Measurements from ENCODE around the gene APOC3. TPM values are rescaled to one million over a fixed set of nuclear protein-coding genes. Genes with fewer than 3 reads are reported as not detected.

Gene APOC3
- total RNA-seq, 1 donor from 2014 or later: not detected

- intact Hi-C loops (cut with micrococcal nuclease): no loop called here
- Mint-ChIP-seq H3K4me1 (ENCODE audit: low read depth) (peaks cover 13% of the 10 kb centered on the region), H3K4me3 (ENCODE audit: low read depth) (no peak overlapping the region), H3K27me3 (ENCODE audit: low read depth) (no peaks in the 10 kb centered on the region), H3K9me3 (no peaks in the 10 kb centered on the region), H3K27ac (no peak overlapping the region), H3K36me3 (ENCODE audit: low read depth) (peaks cover 10% of the 10 kb centered on the region)
- no peak for DNase-seq (ENCODE audit: low spot score)
Measured at GRCh38 chr11:116881143-116881542, 51.4 kb downstream of the APOC3 start.

- Mint-ChIP-seq H3K36me3 (ENCODE audit: low read depth) (peaks cover 10% of the 10 kb centered on the region), H3K4me1 (ENCODE audit: low read depth) (peaks cover 13% of the 10 kb centered on the region), H3K27me3 (ENCODE audit: low read depth) (no peaks in the 10 kb centered on the region), H3K4me3 (ENCODE audit: low read depth) (no peak overlapping the region), H3K27ac (no peak overlapping the region), H3K9me3 (no peaks in the 10 kb centered on the region)
- no peak for DNase-seq (ENCODE audit: low spot score)
- intact Hi-C loops (cut with micrococcal nuclease): no loop called here
Measured at GRCh38 chr11:116882386-116882785, 52.7 kb downstream of the APOC3 start.

Other genes starting within 250 kb of the APOC3 start
- gene BUD13, start 56.9 kb upstream of the APOC3 start, total RNA-seq: 30.4 and 34.3 TPM in 2 replicates
- 84.1 and 84.7 TPM in 2 replicates for gene ZPR1, start 41.9 kb upstream of the APOC3 start, total RNA-seq
- gene APOA5, start 38.0 kb upstream of the APOC3 start, total RNA-seq: not detected in 2 replicates
- not detected in 2 replicates for gene APOA4, start 6.6 kb upstream of the APOC3 start, total RNA-seq
- not detected in 2 replicates for gene APOA1, start 7.7 kb downstream of the APOC3 start, total RNA-seq